Measurements from ENCODE around the gene CDKL4. TPM values are rescaled to one million over a fixed set of nuclear protein-coding genes. Genes with fewer than 3 reads are reported as not detected.

Gene CDKL4
- total and polyA plus RNA-seq, 2 of the 13 experiments (the other 11 are each of a cell fraction or from before 2014, with no cell fraction given) = 0.29 to 0.50 TPM

DNA sequence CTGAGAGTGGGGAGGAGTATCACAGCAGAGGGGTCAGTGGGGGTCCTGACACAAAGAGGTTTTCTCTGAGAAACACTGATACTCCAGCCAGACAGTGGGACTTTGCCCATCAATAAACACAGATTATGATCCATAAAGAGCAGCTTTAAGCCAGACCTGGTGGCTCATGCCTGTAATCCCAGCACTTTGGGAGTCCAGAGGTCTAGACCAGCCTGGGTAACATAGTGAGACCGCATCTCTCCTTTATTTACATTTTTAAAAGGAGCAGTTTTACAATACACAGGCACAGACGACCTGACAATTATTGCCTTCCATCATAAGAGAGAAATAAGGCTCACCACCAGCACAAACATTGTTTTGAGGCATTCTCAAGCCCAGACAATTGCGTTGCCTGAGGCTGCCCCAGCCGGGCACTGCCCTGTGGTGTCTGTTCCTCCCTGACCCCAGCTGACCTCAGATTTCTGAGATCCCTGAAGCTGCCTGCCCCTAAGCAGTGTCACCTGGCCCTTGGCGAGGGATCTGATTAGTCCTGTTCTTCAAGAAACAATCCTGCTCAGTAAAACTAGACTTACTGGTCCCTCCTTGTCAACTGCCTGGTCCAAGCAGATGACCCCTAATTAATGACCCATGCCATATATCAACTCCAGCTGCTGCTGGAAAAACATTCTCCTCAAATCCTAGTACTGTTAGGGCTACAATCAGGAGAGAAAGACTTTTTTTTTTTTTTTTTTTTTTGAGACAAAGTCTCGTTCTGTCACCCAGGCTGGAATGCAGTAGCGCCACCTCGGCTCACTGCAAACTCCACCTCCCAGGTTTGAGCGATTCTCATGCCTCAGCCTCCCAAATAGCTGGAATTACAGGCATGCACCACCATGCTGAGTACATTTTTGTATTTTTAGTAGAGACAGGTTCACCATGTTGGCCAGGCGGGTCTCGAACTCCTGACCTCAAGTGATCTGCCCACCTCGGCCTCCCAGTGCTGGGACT lies 63.5 kb downstream of the CDKL4 start:
- Histone ChIP-seq H3K4me2 (ENCODE audit: low read depth, low read length) (no peak overlapping the region), H3K36me3 (replicated peaks in 1 of 2; ENCODE audit: control insufficient read depth in 1 of 2, insufficient read depth in 2 of 2, low read length in 2 of 2) (no peaks in the 10 kb centered on the region), H3K9me3 (ENCODE audit: low read length) (no peaks in the 10 kb centered on the region), H3K9ac (ENCODE audit: insufficient read depth, low read depth, low read length) (no peak overlapping the region), H2AFZ (ENCODE audit: low read length) (no peak overlapping the region), H3K27ac (ENCODE audit: extremely low read length, insufficient read depth, low read length) (no peak overlapping the region), H3K79me2 (ENCODE audit: insufficient read depth, low read length) (no peaks in the 10 kb centered on the region), H4K20me1 (ENCODE audit: insufficient read depth, low read length) (no peaks in the 10 kb centered on the region), H3K4me3 (replicated peaks in 1 of 3; ENCODE audit: insufficient read depth in 1 of 3, low read depth in 2 of 3, low read length in 3 of 3) (no peak overlapping the region), H3K27me3 (ENCODE audit: control insufficient read depth in 1 of 2, insufficient read depth in 2 of 2, low read length in 2 of 2) (no peaks in the 10 kb centered on the region), H3K4me1 (ENCODE audit: insufficient read depth, low read length) (peaks cover 18% of the 10 kb centered on the region)
- intact Hi-C loops (cut with micrococcal nuclease; ENCODE audit: unreplicated experiment) = loop anchor here (2.0 kb wide), 1 partner anchor 41 kb away; no protein-coding TSS in a partner anchor
- ATAC-seq (no peak; the same call in 1 of the 3 replicates), FAIRE-seq (no peak), DNase-seq (ENCODE audit: low spot score) (no peak)
- WGBS (ENCODE audit: low lambda C conversion rate) = 73% methylated on average over 12 of the region's 12 CpGs
- BruUV-seq (replicated peaks) = no TSS peak
- in situ Hi-C loops (cut with HindIII; ENCODE audit: extremely low pct_ligation_motif_present, low pct_unique_long_range_greater_than_20kb) = no loop called here
- ChIA-PET POLR2A (no interaction called here), CTCF (ENCODE audit: low intra/inter-chr PET ratio, low total read pairs) (no interaction called here)
- TF ChIP-seq XRCC5 (optimal IDR thresholded peaks at IDR 0.05; ENCODE audit: low read length) (no peak), RAD21 (CRISPR knock-in tag; IDR thresholded peaks at IDR 0.05) (no peak), ZNF160 (CRISPR knock-in tag; IDR thresholded peaks at IDR 0.05) (no peak), ISX (CRISPR knock-in tag; conservative IDR thresholded peaks at IDR 0.05) (no peak), ZNF20 (CRISPR knock-in tag; IDR thresholded peaks at IDR 0.05) (no peak), ZFP90 (CRISPR knock-in tag; IDR thresholded peaks at IDR 0.05; ENCODE audit: borderline replicate concordance) (no peak), ZBTB42 (CRISPR knock-in tag; IDR thresholded peaks at IDR 0.05) (no peak), KLF15 (CRISPR knock-in tag; IDR thresholded peaks at IDR 0.05; ENCODE audit: borderline replicate concordance) (no peak), ATF3 (CRISPR knock-in tag; IDR thresholded peaks at IDR 0.05) (no peak)
- TF ChIP-seq, protein P1, sequence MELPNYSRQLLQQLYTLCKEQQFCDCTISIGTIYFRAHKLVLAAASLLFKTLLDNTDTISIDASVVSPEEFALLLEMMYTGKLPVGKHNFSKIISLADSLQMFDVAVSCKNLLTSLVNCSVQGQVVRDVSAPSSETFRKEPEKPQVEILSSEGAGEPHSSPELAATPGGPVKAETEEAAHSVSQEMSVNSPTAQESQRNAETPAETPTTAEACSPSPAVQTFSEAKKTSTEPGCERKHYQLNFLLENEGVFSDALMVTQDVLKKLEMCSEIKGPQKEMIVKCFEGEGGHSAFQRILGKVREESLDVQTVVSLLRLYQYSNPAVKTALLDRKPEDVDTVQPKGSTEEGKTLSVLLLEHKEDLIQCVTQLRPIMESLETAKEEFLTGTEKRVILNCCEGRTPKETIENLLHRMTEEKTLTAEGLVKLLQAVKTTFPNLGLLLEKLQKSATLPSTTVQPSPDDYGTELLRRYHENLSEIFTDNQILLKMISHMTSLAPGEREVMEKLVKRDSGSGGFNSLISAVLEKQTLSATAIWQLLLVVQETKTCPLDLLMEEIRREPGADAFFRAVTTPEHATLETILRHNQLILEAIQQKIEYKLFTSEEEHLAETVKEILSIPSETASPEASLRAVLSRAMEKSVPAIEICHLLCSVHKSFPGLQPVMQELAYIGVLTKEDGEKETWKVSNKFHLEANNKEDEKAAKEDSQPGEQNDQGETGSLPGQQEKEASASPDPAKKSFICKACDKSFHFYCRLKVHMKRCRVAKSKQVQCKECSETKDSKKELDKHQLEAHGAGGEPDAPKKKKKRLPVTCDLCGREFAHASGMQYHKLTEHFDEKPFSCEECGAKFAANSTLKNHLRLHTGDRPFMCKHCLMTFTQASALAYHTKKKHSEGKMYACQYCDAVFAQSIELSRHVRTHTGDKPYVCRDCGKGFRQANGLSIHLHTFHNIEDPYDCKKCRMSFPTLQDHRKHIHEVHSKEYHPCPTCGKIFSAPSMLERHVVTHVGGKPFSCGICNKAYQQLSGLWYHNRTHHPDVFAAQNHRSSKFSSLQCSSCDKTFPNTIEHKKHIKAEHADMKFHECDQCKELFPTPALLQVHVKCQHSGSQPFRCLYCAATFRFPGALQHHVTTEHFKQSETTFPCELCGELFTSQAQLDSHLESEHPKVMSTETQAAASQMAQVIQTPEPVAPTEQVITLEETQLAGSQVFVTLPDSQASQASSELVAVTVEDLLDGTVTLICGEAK (IDR thresholded peaks at IDR 0.05) = no peak
- TF ChIP-seq, protein P1 (CRISPR knock-in tag; IDR thresholded peaks at IDR 0.05) = no peak
- TF ChIP-seq, protein P2, sequence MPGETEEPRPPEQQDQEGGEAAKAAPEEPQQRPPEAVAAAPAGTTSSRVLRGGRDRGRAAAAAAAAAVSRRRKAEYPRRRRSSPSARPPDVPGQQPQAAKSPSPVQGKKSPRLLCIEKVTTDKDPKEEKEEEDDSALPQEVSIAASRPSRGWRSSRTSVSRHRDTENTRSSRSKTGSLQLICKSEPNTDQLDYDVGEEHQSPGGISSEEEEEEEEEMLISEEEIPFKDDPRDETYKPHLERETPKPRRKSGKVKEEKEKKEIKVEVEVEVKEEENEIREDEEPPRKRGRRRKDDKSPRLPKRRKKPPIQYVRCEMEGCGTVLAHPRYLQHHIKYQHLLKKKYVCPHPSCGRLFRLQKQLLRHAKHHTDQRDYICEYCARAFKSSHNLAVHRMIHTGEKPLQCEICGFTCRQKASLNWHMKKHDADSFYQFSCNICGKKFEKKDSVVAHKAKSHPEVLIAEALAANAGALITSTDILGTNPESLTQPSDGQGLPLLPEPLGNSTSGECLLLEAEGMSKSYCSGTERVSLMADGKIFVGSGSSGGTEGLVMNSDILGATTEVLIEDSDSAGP (CRISPR knock-in tag; IDR thresholded peaks at IDR 0.05; ENCODE audit: borderline replicate concordance) = no peak

Data from HepG2 (cell line).